Measurements from ENCODE around the gene MPND. TPM values are rescaled to one million over a fixed set of nuclear protein-coding genes. Genes with fewer than 3 reads are reported as not detected.

The MPND gene
- total RNA-seq, 4 donors from 2014 or later: 4.4 to 10.6 (median 7.8) TPM

- TF ChIP-seq, protein P1, sequence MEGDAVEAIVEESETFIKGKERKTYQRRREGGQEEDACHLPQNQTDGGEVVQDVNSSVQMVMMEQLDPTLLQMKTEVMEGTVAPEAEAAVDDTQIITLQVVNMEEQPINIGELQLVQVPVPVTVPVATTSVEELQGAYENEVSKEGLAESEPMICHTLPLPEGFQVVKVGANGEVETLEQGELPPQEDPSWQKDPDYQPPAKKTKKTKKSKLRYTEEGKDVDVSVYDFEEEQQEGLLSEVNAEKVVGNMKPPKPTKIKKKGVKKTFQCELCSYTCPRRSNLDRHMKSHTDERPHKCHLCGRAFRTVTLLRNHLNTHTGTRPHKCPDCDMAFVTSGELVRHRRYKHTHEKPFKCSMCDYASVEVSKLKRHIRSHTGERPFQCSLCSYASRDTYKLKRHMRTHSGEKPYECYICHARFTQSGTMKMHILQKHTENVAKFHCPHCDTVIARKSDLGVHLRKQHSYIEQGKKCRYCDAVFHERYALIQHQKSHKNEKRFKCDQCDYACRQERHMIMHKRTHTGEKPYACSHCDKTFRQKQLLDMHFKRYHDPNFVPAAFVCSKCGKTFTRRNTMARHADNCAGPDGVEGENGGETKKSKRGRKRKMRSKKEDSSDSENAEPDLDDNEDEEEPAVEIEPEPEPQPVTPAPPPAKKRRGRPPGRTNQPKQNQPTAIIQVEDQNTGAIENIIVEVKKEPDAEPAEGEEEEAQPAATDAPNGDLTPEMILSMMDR (IDR thresholded peaks at IDR 0.05): no peak
- no peak for TF ChIP-seq POLR2A (IDR thresholded peaks at IDR 0.05)
- DNase-seq (ENCODE audit: low spot score in 2 of 2): no peak
- H3K4me3 ChIP-seq (ENCODE audit: low read depth, poor library complexity, severe bottlenecking): no peak overlapping the region
- intact Hi-C loops (cut with DNase I; ENCODE audit: low total_unique reads): no loop called here
- 77 to 94% methylated on average over 7 to 8 of the region's 8 CpGs for WGBS, 2 donors
Observed at GRCh38 chr19:4298810-4299550, 44.4 kb upstream of the MPND start.

DNA sequence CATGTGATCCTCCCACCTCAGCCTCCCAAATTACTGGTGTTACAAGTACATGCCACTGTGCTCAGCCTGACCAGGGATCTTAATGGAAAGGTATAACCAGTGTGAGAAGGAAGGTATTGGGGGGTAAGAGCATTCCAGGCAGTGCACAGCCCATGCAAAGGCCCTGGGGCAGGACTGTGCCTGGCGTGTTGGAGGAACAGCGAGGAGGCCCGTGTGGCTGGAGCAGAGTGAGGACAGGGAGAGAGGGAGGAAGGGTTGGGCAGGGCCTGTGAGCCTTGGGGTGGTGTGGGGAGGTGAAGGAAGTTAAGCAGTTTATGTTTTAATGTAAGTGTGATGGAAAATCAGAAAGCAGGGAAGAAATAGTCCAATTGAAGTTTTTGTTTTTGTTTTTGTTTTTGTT, 42.8 kb upstream of the MPND start:
- WGBS, 2 donors: 87 to 89% methylated on average over 3 of the region's 3 CpGs
- H3K4me3 ChIP-seq (ENCODE audit: low read depth, poor library complexity, severe bottlenecking): no peak overlapping the region
- no peak for DNase-seq (ENCODE audit: low spot score in 2 of 2)
- TF ChIP-seq POLR2A (IDR thresholded peaks at IDR 0.05): no peak
- TF ChIP-seq, protein P1 (IDR thresholded peaks at IDR 0.05): no peak
- intact Hi-C loops (cut with DNase I; ENCODE audit: low total_unique reads): no loop called here

- H3K4me3 ChIP-seq (ENCODE audit: low read depth, poor library complexity, severe bottlenecking): no peak overlapping the region
- no peak for DNase-seq (ENCODE audit: low spot score in 2 of 2)
- TF ChIP-seq, protein P1 (IDR thresholded peaks at IDR 0.05): no peak
- TF ChIP-seq POLR2A (IDR thresholded peaks at IDR 0.05): no peak
- 49 to 61% methylated on average over 13 of the region's 13 CpGs for WGBS, 2 donors
- intact Hi-C loops (cut with DNase I; ENCODE audit: low total_unique reads): no loop called here
Observed at GRCh38 chr19:4301590-4302242, 41.6 kb upstream of the MPND start.

DNA sequence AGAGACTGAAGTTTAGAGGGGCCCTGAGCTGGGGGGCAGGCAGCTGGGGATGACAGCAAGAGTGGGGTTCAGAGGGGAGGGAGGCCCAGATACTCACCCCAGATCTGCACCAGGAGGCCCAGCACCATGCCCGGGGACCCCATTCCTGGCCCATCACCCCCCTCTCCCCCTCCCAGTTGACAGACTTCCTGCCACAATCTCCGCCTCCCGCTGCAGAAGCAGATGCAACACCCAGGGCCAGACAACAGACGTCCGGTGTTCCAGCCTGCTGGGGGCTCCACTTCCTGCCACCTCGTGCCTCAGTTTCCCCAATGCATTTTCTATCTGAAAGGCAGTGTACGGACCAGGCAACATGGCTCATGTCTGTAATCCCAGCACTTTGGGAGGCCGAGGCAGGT, 41.1 kb upstream of the MPND start, which contains the start of gene TMIGD2:
TSS of gene TMIGD2 (minus strand) at position 147 of the 398 bp plus-strand sequence. CDS start at position 143, 4 bp downstream.
- no peak for TF ChIP-seq POLR2A (IDR thresholded peaks at IDR 0.05)
- no peak for DNase-seq (ENCODE audit: low spot score in 2 of 2)
- no peak within 1 kb of the TSS for H3K4me3 ChIP-seq (ENCODE audit: low read depth, poor library complexity, severe bottlenecking)
- intact Hi-C loops (cut with DNase I; ENCODE audit: low total_unique reads): no loop called here
- 47 to 60% methylated on average over 8 of the region's 8 CpGs for WGBS, 2 donors

DNA sequence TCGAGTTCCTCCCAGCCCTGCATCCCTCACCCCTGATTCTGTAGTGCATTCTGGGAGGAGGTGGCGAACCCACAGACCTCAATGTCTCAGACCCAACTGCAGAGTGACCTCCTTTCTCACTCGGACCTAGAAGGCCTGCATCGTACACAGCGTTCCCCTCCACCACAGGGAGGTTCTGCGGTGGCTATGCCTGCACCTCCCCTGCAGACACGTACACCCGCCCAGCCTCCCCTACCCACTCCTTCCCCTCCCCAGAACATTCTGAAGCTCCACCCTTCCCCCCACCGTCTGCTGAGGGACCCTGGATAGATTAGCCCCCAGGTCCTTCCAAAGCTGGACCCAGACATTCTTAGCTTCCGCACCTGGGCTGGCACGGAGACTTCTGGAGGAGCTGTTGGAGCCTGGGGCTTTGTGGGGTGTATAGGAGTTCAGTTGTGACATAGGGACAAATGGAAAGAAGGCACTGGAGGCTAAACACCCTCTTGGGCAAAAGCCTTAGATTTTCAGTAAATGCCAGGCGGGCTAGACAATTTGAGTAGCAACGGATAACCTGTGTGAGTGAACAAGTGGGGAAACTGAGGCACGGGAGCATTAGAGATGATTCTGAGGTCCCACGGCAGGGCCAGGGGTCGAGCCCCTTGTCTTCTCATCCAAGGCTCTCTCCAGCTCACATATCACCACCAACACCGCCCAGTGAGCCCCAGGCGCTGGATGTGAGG, 39.4 kb upstream of the MPND start:
- intact Hi-C loops (cut with DNase I; ENCODE audit: low total_unique reads): no loop called here
- TF ChIP-seq, protein P1 (IDR thresholded peaks at IDR 0.05): no peak
- TF ChIP-seq POLR2A (IDR thresholded peaks at IDR 0.05): no peak
- DNase-seq (ENCODE audit: low spot score in 2 of 2): no peak
- 40 to 47% methylated on average over 18 of the region's 18 CpGs for WGBS, 2 donors
- H3K4me3 ChIP-seq (ENCODE audit: low read depth, poor library complexity, severe bottlenecking): no peak overlapping the region
